Gastrocnemius medialis (tissue), 4 donors: ENCODE measurements around the gene LDAF1. TPM values are rescaled to one million over a fixed set of nuclear protein-coding genes. Genes with fewer than 3 reads are reported as not detected.

Source experiments
- ATAC-seq, 2 donors: fragments of 150-250 bp; one replicate each; pipeline ENCODE4 v1.9.1; 2016
- DNase-seq, 2 donors: peaks; one replicate each; pipeline ENCODE4 v3.0.0-alpha.2; 2019
- H3K27ac ChIP-seq, 4 donors: fragments of 200-600 bp; sonication (generic); 1 replicate in 1 of 4; 2 replicates in 3 of 4; pipeline ENCODE4 v1.5.1; 2016 to 2018; ENCODE audit warnings: mild to moderate bottlenecking in 2 of 4, moderate library complexity in 1 of 4
- H3K27me3 ChIP-seq, 3 donors: fragments of 200-600 bp; sonication (generic) in 2 of 3; 1 replicate in 1 of 3; 2 replicates in 2 of 3; pipeline versions ENCODE4 v1.5.1 to v1.6.0; 2016 to 2019; ENCODE audit warnings: mild to moderate bottlenecking in 1 of 3, moderate library complexity in 1 of 3
- H3K36me3 ChIP-seq, 2 donors: fragments of 200-600 bp; sonication (generic) in 1 of 2; one replicate each; pipeline ENCODE4 v1.5.1; 2017 to 2018
- H3K4me1 ChIP-seq, 2 donors: fragments of 200-600 bp; sonication (generic) in 1 of 2; one replicate each; pipeline ENCODE4 v1.5.1; 2016 to 2017; ENCODE audit warnings: mild to moderate bottlenecking in 2 of 2
- H3K4me3 ChIP-seq, 4 donors: fragments of 200-600 bp; sonication (generic) in 3 of 4; 1 replicate in 1 of 4; 2 replicates in 3 of 4; pipeline ENCODE4 v1.5.1; 2016 to 2019; ENCODE audit warnings: mild to moderate bottlenecking in 2 of 4
- H3K9me3 ChIP-seq, 3 donors: fragments of 200-600 bp; sonication (generic) in 2 of 3; 1 replicate in 1 of 3; 2 replicates in 2 of 3; pipeline ENCODE4 v1.5.1; 2016 to 2019
- CTCF ChIP-seq, 5 experiments: fragments of 450-650 bp in 3 of 5; fragments of 200-600 bp in 2 of 5; sonication (generic) in 2 of 5; IDR thresholded peaks in 4 of 5; conservative IDR thresholded peaks in 1 of 5; 1 replicate in 4 of 5; 2 replicates in 1 of 5; pipeline ENCODE4 v1.5.1; 2016 to 2019; ENCODE audit warnings: antibody characterized with exemption in 5 of 5, mild to moderate bottlenecking in 3 of 5, moderate library complexity in 3 of 5
- POLR2A ChIP-seq, 2 donors: fragments of 450-650 bp; IDR thresholded peaks; one replicate each; pipeline ENCODE4 v1.6.1; 2017; ENCODE audit warnings: antibody characterized with exemption in 2 of 2, mild to moderate bottlenecking in 2 of 2, moderate library complexity in 2 of 2
- in situ Hi-C, 4 donors: fragments of 200-750 bp; cut with MboI; loops; one replicate each; pipeline versions ENCODE4 v1.15.0 to v1.8.0; 2017; ENCODE audit warnings: low sequenced_read_pairs in 4 of 4
- intact Hi-C: fragments of 100-400 bp; cut with DNase I; formaldehyde crosslinking; loops from one replicate; pipeline ENCODE4 v1.15.1; 2023; ENCODE audit warnings: low total_unique reads
- total RNA-seq, 4 donors: library from RNA; depleted of rRNA; stranded (reverse); fragments of >200 nt; gene quantifications; one replicate each; pipeline versions ENCODE4 v1.1.0 to v1.2.3, GENCODE V29; 2016

LDAF1 gene
- total RNA-seq, 4 donors from 2014 or later: 19.4 to 70.0 (median 34.3) TPM

GRCh38 chr16:21157632-21158031, 842 bp upstream of the LDAF1 start:
- peak overlapping the region; percentile 81 to 95 (median 92) for H3K27ac ChIP-seq
- in situ Hi-C loops: loop anchor here in 1 of 4 donors (5.0 to 25.0 kb wide), 3 partner anchors 140 to 1167 kb away; no protein-coding TSS in a partner anchor
- intact Hi-C loops: loop anchor here (1.0 to 10.0 kb wide), 2 partner anchors 143 to 397 kb away; no protein-coding TSS in a partner anchor

GRCh38 chr16:21159281-21159951, 942 bp downstream of the LDAF1 start:
- in situ Hi-C loops (loop anchor here in 1 of 4 donors (5.0 to 25.0 kb wide), 3 partner anchors 138 to 1165 kb away; no protein-coding TSS in a partner anchor), intact Hi-C loops (loop anchor here (10.0 kb wide), 1 partner anchor 395 kb away; no protein-coding TSS in a partner anchor)
- H3K27ac ChIP-seq: peak overlapping the region; percentile 81 to 95 (median 92)
- no peak for TF ChIP-seq POLR2A (IDR thresholded peaks at IDR 0.05)
- TF ChIP-seq CTCF (IDR thresholded peaks at IDR 0.05 in 4 of 5, conservative IDR thresholded peaks at IDR 0.05 in 1 of 5): no peak
- peaks cover 37 to 68% of the 10 kb centered on the region in 2 donors for H3K4me1 ChIP-seq
- ATAC-seq: peak; percentile 45 to 48
- no peaks in the 10 kb centered on the region for H3K9me3 ChIP-seq
- H3K27me3 ChIP-seq: no peaks in the 10 kb centered on the region
- no peaks in the 10 kb centered on the region for H3K36me3 ChIP-seq
- peak overlapping the region; percentile 77 to 96 (median 86) for H3K4me3 ChIP-seq
- DNase-seq: peak; percentile 10 to 32

More at GRCh38 chr16:21157632-21158031, 842 bp upstream of the LDAF1 start:
- TF ChIP-seq CTCF (IDR thresholded peaks at IDR 0.05 in 4 of 5, conservative IDR thresholded peaks at IDR 0.05 in 1 of 5) (no peak), POLR2A (IDR thresholded peaks at IDR 0.05) (no peak)
- DNase-seq: no peak
- Histone ChIP-seq H3K4me1 (peaks cover 26 to 51% of the 10 kb centered on the region in 2 donors), H3K9me3 (no peaks in the 10 kb centered on the region), H3K27me3 (no peaks in the 10 kb centered on the region), H3K4me3 (peak overlapping the region in 2 of 4 donors; percentile 86 to 87), H3K36me3 (no peaks in the 10 kb centered on the region)
- no peak for ATAC-seq

- H3K27me3 ChIP-seq: no peaks in the 10 kb centered on the region
- peaks cover 0 to 2% of the 10 kb centered on the region in 2 donors for H3K36me3 ChIP-seq
- no peaks in the 10 kb centered on the region for H3K9me3 ChIP-seq
- H3K27ac ChIP-seq: peak overlapping the region; percentile 15 to 95 (median 92)
- no peak for TF ChIP-seq POLR2A (IDR thresholded peaks at IDR 0.05)
- no peak for TF ChIP-seq CTCF (IDR thresholded peaks at IDR 0.05 in 4 of 5, conservative IDR thresholded peaks at IDR 0.05 in 1 of 5)
- H3K4me3 ChIP-seq: peak overlapping the region in 2 of 4 donors; percentile 87 to 96
- in situ Hi-C loops: loop anchor here in 2 of 4 donors (10.0 to 25.0 kb wide), 2 partner anchors 135 to 1027 kb away; no protein-coding TSS in a partner anchor
- ATAC-seq (no peak), DNase-seq (no peak)
- intact Hi-C loops: no loop called here
- peaks cover 37 to 73% of the 10 kb centered on the region in 2 donors for H3K4me1 ChIP-seq
These were observed 1.8 kb downstream of the LDAF1 start for GRCh38 chr16:21160276-21160675.

- Histone ChIP-seq H3K4me1 (peaks cover 37 to 73% of the 10 kb centered on the region in 2 donors), H3K27me3 (no peaks in the 10 kb centered on the region)
These were observed 2.7 kb downstream of the LDAF1 start for GRCh38 chr16:21161211-21161610.

More at GRCh38 chr16:21161211-21161610, 2.7 kb downstream of the LDAF1 start:
- intact Hi-C loops: no loop called here
- Histone ChIP-seq H3K36me3 (peaks cover 0 to 6% of the 10 kb centered on the region in 2 donors), H3K9me3 (no peaks in the 10 kb centered on the region), H3K27ac (peak overlapping the region; percentile 15 to 95 (median 64)), H3K4me3 (no peak overlapping the region)
- ATAC-seq (no peak), DNase-seq (no peak)
- TF ChIP-seq POLR2A (IDR thresholded peaks at IDR 0.05) (no peak), CTCF (IDR thresholded peaks at IDR 0.05 in 4 of 5, conservative IDR thresholded peaks at IDR 0.05 in 1 of 5) (no peak)
- in situ Hi-C loops: loop anchor here in 2 of 4 donors (10.0 to 25.0 kb wide), 2 partner anchors 134 to 1026 kb away; no protein-coding TSS in a partner anchor
